SK-N-SH treated with all-trans-retinoic acid at 6 μM for 48 hours (cell line): Measurements from ENCODE around the gene CDHR3.
A peak's percentile ranks its signal among the peaks of the same experiment; 100 is the strongest.

Source experiments
- ATAC-seq: fragments of 200-7000 bp; cut with Tn5 transposase; 3 replicates; pipeline ENCODE4 v1.9.1; 2020; ENCODE audit warnings: mild to moderate bottlenecking, moderate library complexity
- ARNTL ChIP-seq: fragments of 450-650 bp; formaldehyde crosslinking; IDR thresholded peaks from 2 replicates; pipeline ENCODE4 v1.5.0; 2020; ENCODE audit warnings: low read depth, mild to moderate bottlenecking, moderate library complexity, borderline replicate concordance
- BACH2 ChIP-seq: fragments of 250-450 bp; sonication (Bioruptor Pico); IDR thresholded peaks from 2 replicates; pipeline ENCODE4 v1.9.0; 2021; ENCODE audit warnings: mild to moderate bottlenecking, borderline replicate concordance
- CSRNP3 ChIP-seq: fragments of 250-450 bp; sonication (Bioruptor Pico); IDR thresholded peaks from 2 replicates; pipeline ENCODE4 v1.5.1; 2021; ENCODE audit warnings: mild to moderate bottlenecking, moderate library complexity
- ESRRG ChIP-seq: fragments of 250-450 bp; sonication (Bioruptor Pico); IDR thresholded peaks from 2 replicates; pipeline ENCODE4 v1.6.1; 2021; ENCODE audit warnings: mild to moderate bottlenecking
- GLIS3 ChIP-seq: fragments of 250-450 bp; sonication (Bioruptor Pico); IDR thresholded peaks from 2 replicates; pipeline ENCODE4 v1.5.0; 2020; ENCODE audit warnings: mild to moderate bottlenecking, moderate library complexity
- ISL1 ChIP-seq: fragments of 250-450 bp; sonication (Bioruptor Pico); IDR thresholded peaks from 2 replicates; pipeline ENCODE4 v2.1.2; 2022; ENCODE audit warnings: mild to moderate bottlenecking, moderate library complexity
- POU6F1 ChIP-seq: fragments of 250-450 bp; sonication (Bioruptor Pico); IDR thresholded peaks from 2 replicates; pipeline ENCODE4 v1.8.0; 2021; ENCODE audit warnings: low read depth, mild to moderate bottlenecking, moderate library complexity, borderline replicate concordance
- RARB ChIP-seq: fragments of 250-450 bp; sonication (Bioruptor Pico); IDR thresholded peaks from 2 replicates; pipeline ENCODE4 v1.8.0; 2021; ENCODE audit warnings: mild to moderate bottlenecking, moderate library complexity
- SNAI2 ChIP-seq: fragments of 250-450 bp; sonication (Bioruptor Pico); IDR thresholded peaks from 2 replicates; pipeline ENCODE4 v1.5.0; 2020; ENCODE audit warnings: mild to moderate bottlenecking, moderate library complexity
- TCF4 ChIP-seq: fragments of 250-450 bp; sonication (Bioruptor Pico); IDR thresholded peaks from 2 replicates; pipeline ENCODE4 v1.8.0; 2021; ENCODE audit warnings: mild to moderate bottlenecking, moderate library complexity, borderline replicate concordance
- TOX ChIP-seq: fragments of 250-450 bp; sonication (Bioruptor Pico); IDR thresholded peaks from 2 replicates; pipeline ENCODE4 v1.8.0; 2021; ENCODE audit warnings: mild to moderate bottlenecking, moderate library complexity, borderline replicate concordance
- TSHZ2 ChIP-seq: fragments of 250-450 bp; sonication (Bioruptor Pico); IDR thresholded peaks from 2 replicates; pipeline ENCODE4 v1.5.0; 2020; ENCODE audit warnings: mild to moderate bottlenecking, moderate library complexity
- ZFP3 ChIP-seq: fragments of 250-450 bp; sonication (Bioruptor Pico); IDR thresholded peaks from 2 replicates; pipeline ENCODE4 v1.5.0; 2020; ENCODE audit warnings: mild to moderate bottlenecking, moderate library complexity
- ZFP30 ChIP-seq: fragments of 450-650 bp; formaldehyde crosslinking; IDR thresholded peaks from 2 replicates; pipeline ENCODE4 v1.5.0; 2022; ENCODE audit warnings: mild to moderate bottlenecking, moderate library complexity
- ZNF8 ChIP-seq: fragments of 450-650 bp; formaldehyde crosslinking; IDR thresholded peaks from 2 replicates; pipeline ENCODE4 v1.5.0; 2020; ENCODE audit warnings: mild to moderate bottlenecking, moderate library complexity

CDHR3 gene

GRCh38 chr7:106012184-106012583 is 49.1 kb downstream of the CDHR3 start:
- TF ChIP-seq TSHZ2 (CRISPR knock-in tag): no peak
- no peak for TF ChIP-seq TOX (CRISPR knock-in tag)
- TF ChIP-seq GLIS3 (CRISPR knock-in tag): no peak
- TF ChIP-seq, all 23 proteins: peak for 0
- ATAC-seq: no peak

DNA sequence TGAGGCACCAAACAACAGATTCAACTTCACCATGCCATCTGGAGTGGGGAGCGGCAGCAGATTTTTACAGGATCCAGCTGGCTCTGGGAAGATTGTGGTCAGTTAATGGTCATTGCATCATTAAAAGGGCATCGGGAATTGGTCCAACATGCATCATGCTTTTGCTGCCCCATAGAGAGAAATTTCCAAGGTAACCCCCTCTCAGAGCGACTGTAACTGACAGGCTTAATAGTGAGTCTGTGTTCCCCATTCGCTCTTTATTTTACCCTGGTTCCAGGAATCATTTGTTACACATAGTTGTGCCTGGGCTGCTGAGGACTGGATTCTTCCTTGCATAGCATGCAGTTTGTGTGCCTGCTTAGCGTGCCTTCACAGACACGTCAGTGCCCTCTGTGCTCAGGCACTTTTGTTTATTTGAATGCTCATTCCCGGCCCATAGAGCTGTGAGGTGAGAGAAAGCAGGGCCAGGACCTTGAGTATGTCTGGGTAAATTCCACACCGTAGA is 49.9 kb downstream of the CDHR3 start:
- ATAC-seq: peak; percentile 75

DNA sequence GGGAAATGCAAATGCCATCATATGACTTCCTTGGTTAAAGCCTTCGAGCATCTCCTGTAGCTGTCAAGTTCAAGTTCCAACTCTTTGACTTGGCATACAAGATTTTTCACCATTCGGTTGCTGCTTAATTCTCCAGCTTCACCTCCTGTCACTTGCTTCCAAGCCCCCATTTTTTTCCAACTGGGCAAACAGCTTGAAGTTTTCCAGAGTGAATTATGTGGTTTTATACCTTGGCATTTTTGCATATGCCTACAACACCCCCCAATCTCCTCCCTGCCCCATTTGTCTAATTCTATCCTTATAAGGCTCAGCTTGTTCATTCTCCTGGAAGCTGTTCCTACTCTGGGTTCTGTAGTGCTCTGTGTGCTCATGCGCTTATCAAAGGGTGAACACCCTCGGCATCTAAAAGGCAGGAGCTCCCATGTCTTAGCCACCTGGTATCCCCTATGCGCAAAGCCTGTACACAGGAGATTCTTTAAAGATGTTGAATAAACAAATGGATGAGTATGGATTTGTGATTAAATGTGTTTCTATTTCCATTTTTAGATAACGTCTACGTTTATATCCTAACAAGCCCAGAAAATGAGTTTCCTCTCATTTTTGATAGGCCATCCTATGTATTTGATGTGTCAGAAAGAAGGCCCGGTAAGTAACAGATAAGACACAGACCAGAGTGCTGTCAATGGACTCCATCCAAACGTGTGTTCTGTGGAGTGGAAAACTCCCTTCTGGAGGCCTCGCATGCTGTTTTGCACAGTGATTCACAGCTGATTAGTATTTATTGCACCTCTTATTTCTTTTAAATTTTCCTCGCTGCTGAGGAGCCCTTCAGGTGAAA is 52.5 kb downstream of the CDHR3 start:
- ATAC-seq: no peak
- TF ChIP-seq ISL1 (CRISPR knock-in tag) (0 out of 2 replicates have a peak, but pooled peaks have one; percentile 15), TOX (CRISPR knock-in tag) (no peak)

More for the DNA sequence above, 49.9 kb downstream of the CDHR3 start:
- peak; percentile 53; the same call in 1 of the 2 replicates for TF ChIP-seq SNAI2 (CRISPR knock-in tag)
- TF ChIP-seq CSRNP3: no peak
- TF ChIP-seq TSHZ2 (CRISPR knock-in tag): peak; percentile 64; the same call in 1 of the 2 replicates
- TF ChIP-seq BACH2: 0 out of 2 replicates have a peak, but pooled peaks have one; percentile 33
- TF ChIP-seq RARB (CRISPR knock-in tag): no peak
- TF ChIP-seq ZFP3 (CRISPR knock-in tag): 0 out of 2 replicates have a peak, but pooled peaks have one; percentile 43
- TF ChIP-seq GLIS3 (CRISPR knock-in tag): peak; percentile 65; the same call in 1 of the 2 replicates
- peak; percentile 96 for TF ChIP-seq ISL1 (CRISPR knock-in tag)
- peak; percentile 25; the same call in 1 of the 2 replicates for TF ChIP-seq TCF4
- TF ChIP-seq ESRRG: no peak
- TF ChIP-seq ZNF8 (CRISPR knock-in tag): no peak

DNA sequence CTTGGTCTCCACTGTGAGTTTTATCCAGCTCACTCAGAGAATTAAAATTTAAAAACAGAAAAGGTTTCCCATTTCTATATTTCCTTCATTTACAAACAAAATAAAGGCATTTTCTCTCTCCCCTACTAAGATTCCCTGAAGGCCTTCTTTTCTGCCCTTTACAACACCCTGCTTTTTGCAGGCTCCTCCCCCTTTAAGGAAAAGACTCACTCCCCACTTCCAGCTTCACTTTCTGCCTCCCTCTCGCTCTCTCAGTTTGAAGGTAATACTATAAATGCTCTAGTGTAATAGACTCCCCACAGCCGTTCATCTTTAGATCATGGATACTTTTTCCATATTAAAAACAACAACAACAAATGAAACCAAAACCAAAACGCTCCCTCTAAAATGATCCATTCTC is 53.3 kb downstream of the CDHR3 start:
- TF ChIP-seq POU6F1 (no peak), ZFP30 (CRISPR knock-in tag) (no peak), TSHZ2 (CRISPR knock-in tag) (no peak), ARNTL (no peak)
- no peak for ATAC-seq
